Gastrocnemius medialis (tissue), 4 donors: ENCODE data around the gene CENPB.

ENCODE experiments used
- CTCF ChIP-seq, 5 experiments: fragments of 450-650 bp in 3 of 5; fragments of 200-600 bp in 2 of 5; sonication (generic) in 2 of 5; IDR thresholded peaks in 4 of 5; conservative IDR thresholded peaks in 1 of 5; 1 replicate in 4 of 5; 2 replicates in 1 of 5; pipeline ENCODE4 v1.5.1; 2016 to 2019; ENCODE audit warnings: antibody characterized with exemption in 5 of 5, mild to moderate bottlenecking in 3 of 5, moderate library complexity in 3 of 5
- POLR2A ChIP-seq, 2 donors: fragments of 450-650 bp; IDR thresholded peaks; one replicate each; pipeline ENCODE4 v1.6.1; 2017; ENCODE audit warnings: antibody characterized with exemption in 2 of 2, mild to moderate bottlenecking in 2 of 2, moderate library complexity in 2 of 2

GRCh38 chr20:3836132-3836531 is 49.6 kb upstream of the CENPB start:
- TF ChIP-seq CTCF (IDR thresholded peaks at IDR 0.05 in 4 of 5, conservative IDR thresholded peaks at IDR 0.05 in 1 of 5) (no peak), POLR2A (IDR thresholded peaks at IDR 0.05) (no peak)
